ENCODE results near the gene SLC6A17.

DNA sequence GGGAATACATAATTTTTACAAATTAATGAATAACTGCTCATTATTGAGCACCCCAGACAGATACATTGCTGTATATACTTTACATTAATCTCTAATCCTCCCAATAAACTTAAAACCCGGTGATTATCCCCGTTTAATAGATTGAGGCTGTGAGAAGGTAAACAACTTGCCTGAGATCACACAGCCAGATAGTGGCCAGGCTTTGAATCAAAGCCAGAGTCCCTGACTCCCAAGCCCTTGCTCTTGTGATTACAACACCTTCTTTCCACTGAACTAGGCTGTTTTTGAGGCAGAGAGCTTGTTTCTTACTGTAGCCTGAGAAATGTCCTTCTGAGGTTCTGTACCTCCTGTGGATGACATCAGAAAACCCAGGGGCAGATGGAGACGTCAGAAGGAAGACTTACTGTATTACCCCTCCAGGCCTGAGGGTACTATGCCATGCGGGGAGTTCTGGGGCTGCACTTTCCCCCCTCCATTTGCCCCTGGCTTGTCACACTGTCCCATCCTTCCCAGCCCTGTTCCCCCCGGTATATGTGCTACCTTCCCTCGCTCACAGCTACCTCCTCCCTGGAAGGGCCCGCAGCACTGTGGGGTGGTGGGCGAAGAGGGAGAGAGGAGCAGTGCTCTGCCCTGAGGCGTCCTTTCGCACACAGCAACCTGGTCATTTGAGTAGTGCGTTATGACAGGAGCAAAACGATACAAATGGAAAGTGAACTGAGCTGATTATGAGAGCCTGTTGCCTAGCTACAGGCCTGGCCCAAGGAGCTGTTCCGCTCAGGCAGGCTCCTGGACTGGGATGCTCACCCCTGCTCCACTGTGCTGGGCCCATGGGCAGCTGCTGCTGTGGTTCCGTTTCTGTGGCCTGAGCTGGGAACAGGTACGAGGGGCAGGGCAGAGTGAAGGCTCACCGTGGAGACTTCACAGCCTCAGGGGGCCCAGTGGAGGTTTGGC, 64.4 kb downstream of the SLC6A17 start:
- TF ChIP-seq, protein P1, sequence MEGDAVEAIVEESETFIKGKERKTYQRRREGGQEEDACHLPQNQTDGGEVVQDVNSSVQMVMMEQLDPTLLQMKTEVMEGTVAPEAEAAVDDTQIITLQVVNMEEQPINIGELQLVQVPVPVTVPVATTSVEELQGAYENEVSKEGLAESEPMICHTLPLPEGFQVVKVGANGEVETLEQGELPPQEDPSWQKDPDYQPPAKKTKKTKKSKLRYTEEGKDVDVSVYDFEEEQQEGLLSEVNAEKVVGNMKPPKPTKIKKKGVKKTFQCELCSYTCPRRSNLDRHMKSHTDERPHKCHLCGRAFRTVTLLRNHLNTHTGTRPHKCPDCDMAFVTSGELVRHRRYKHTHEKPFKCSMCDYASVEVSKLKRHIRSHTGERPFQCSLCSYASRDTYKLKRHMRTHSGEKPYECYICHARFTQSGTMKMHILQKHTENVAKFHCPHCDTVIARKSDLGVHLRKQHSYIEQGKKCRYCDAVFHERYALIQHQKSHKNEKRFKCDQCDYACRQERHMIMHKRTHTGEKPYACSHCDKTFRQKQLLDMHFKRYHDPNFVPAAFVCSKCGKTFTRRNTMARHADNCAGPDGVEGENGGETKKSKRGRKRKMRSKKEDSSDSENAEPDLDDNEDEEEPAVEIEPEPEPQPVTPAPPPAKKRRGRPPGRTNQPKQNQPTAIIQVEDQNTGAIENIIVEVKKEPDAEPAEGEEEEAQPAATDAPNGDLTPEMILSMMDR (IDR thresholded peaks at IDR 0.05 in 8 of 11, conservative IDR thresholded peaks at IDR 0.05 in 3 of 11), result no peak
- TF ChIP-seq POLR2A (IDR thresholded peaks at IDR 0.05) (no peak), POLR2AphosphoS5 (IDR thresholded peaks at IDR 0.05) (no peak)
